GM12874 (cell line): ENCODE measurements around the gene OR6B3.

Source experiments
- CTCF ChIP-seq: IDR thresholded peaks from 2 replicates; pipeline ENCODE4 v1.5.1; 2011; ENCODE audit warnings: low read depth, mild to moderate bottlenecking, control low read depth, low read length, moderate library complexity; ENCODE audit not compliant: insufficient read depth

The OR6B3 gene

DNA sequence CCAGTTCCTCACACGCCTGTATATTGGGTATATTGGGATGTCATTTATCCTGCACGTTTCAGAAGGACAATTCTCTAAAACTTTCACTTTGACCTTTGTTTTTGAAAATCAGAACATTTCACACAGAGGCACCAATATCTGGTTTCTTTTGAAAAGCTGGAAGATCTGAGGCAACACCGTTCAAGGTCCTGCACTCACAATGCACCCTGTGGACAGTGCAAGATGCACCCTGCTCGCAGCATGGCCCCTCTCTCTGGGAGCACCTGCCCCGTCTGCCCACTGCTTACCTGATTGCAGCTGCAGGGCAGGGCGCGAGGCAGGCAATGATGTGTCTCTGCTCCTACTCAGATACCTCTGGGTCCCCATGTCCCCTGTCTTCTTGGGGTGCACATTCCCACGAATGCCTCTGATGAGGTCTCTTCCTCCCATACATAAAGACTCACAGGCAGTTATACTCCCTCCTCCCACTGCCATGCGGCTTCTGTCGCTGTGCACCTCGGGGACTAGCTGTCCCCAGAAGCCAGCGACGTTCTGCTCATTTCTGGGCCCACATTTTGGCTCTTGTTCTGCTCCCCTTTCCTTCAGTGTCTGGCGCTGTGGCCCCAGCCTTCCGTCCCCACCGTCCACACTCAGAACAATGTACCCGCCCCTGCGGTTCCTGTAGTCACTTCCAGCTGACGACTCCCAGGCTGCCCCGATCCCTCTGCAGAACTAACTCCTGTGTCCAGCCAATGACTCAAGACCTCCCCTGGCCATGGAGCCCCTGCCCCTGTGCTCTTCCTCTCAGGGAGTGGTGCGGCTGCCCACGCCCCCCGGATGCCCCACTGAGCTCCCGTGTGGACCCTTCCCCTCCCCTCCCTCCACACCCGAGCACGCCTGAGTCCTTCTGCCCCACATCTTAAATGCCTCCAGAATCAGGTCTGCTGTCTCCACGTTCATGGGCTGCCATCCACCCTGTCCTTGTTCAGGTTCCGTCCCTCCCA is at the start of gene OR6B3:
OR6B3 (minus strand) TSS at position 349 of the 983 bp plus-strand sequence.
- TF ChIP-seq CTCF: no peak

GRCh38 chr2:240098349-240098748 is 45.0 kb upstream of the OR6B3 start:
- no peak for TF ChIP-seq CTCF

- TF ChIP-seq CTCF: no peak
Measured at GRCh38 chr2:240095556-240096523, 42.5 kb upstream of the OR6B3 start.

- TF ChIP-seq CTCF: no peak
Measured at GRCh38 chr2:240089306-240089705, 36.0 kb upstream of the OR6B3 start.

DNA sequence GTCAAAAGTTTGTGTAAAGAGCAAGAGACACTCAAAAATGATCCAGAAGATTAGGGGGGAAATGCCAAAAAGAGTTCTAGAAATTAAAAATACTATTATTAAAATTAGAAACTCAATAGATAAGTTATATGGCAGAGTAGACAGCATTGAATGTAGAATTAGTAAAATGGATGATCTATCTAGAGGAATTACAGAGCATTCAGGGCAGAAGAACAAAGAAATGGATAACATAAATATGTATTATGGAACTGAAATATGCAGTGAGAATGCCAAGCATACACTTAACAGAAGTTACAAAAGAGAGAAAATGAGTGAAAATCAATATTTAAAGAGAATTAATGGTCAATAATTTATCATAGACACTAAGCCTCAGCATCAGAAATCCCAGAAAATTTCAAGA is 33.2 kb upstream of the OR6B3 start:
- TF ChIP-seq CTCF: no peak

DNA sequence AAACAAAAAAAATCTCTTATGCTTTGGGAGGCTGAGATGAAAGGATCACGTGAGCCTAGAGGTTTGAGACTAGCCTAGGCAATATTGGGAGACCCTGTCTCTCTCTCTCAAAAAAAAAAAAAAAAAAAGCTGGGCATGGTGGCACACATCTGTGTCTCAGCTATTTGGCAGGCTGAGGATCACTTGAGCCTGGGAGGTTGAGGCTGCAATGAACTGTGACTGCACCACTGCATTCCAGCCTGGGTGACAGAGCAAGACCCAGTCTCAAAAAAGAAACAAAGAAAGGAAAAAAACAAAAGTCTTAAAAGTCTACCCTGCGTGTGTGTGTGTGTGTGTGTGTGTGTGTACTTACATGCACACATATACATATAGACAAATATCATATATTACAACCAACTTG is 25.3 kb upstream of the OR6B3 start:
- TF ChIP-seq CTCF: no peak

- TF ChIP-seq CTCF: no peak
Measured at GRCh38 chr2:240077442-240077841, 24.1 kb upstream of the OR6B3 start.
